Measurements from ENCODE around the gene TUBB. TPM values are rescaled to one million over a fixed set of nuclear protein-coding genes. Genes with fewer than 3 reads are reported as not detected.
A peak's percentile ranks its signal among the peaks of the same experiment; 100 is the strongest.

TUBB gene
- total and polyA plus RNA-seq, 9 of the 15 experiments (the other 6 are each of a cell fraction or from before 2014, with no cell fraction given), result 971 to 2,870 (median 1,478) TPM

- TF ChIP-seq E2F5 (CRISPR knock-in tag; IDR thresholded peaks at IDR 0.05) (no peak), SIRT6 (IDR thresholded peaks at IDR 0.05; ENCODE audit: low read depth, low read length) (no peak), HSF4 (CRISPR knock-in tag; IDR thresholded peaks at IDR 0.05; ENCODE audit: borderline replicate concordance) (no peak), NUFIP1 (IDR thresholded peaks at IDR 0.05; ENCODE audit: partially characterized antibody) (no peak), STAG1 (CRISPR knock-in tag; IDR thresholded peaks at IDR 0.05; ENCODE audit: borderline replicate concordance) (no peak), ZBTB1 (CRISPR knock-in tag; IDR thresholded peaks at IDR 0.05; ENCODE audit: borderline replicate concordance, low read depth) (peak; percentile 44), XRCC4 (IDR thresholded peaks at IDR 0.05; ENCODE audit: extremely low read depth, insufficient read depth, insufficient read length) (no peak), CREBBP (IDR thresholded peaks at IDR 0.05; ENCODE audit: low read depth, low read length) (no peak), POLR2AphosphoS5 (IDR thresholded peaks at IDR 0.05; ENCODE audit: control insufficient read depth, insufficient read depth, low read depth, low read length) (peak; percentile 67; the same call in 1 of the 2 replicates), RBM15 (IDR thresholded peaks at IDR 0.05; ENCODE audit: insufficient read depth, low read length) (no peak), FOXK1 (CRISPR knock-in tag; IDR thresholded peaks at IDR 0.05; ENCODE audit: borderline replicate concordance) (no peak), THAP12 (CRISPR knock-in tag; IDR thresholded peaks at IDR 0.05) (no peak), KDM4B (IDR thresholded peaks at IDR 0.05; ENCODE audit: borderline replicate concordance in 2 of 2, low read depth in 1 of 2) (no peak; a peak in 1 of 4 replicates), ELF1 (tag; IDR thresholded peaks at IDR 0.05) (peak; percentile 62), FOXP4 (CRISPR knock-in tag; IDR thresholded peaks at IDR 0.05; ENCODE audit: borderline replicate concordance) (no peak; the same call in 1 of the 2 replicates), ZNF444 (CRISPR knock-in tag; IDR thresholded peaks at IDR 0.05) (no peak), RBM17 (IDR thresholded peaks at IDR 0.05; ENCODE audit: borderline replicate concordance, low read depth, low read length) (no peak), PTBP1 (IDR thresholded peaks at IDR 0.05; ENCODE audit: low read depth, low read length) (0 out of 2 replicates have a peak, but pooled peaks have one; percentile 48), SMAD3 (CRISPR knock-in tag; conservative IDR thresholded peaks at IDR 0.05) (no peak; the same call in 1 of the 2 replicates), POLR2AphosphoS2 (IDR thresholded peaks at IDR 0.05; ENCODE audit: low read length) (peak; percentile 92; the same call in 1 of the 2 replicates)
Observed at GRCh38 chr6:30742316-30743098, 22.4 kb downstream of the TUBB start, which contains the start of gene FLOT1 (continued).

Data from K562 (cell line).